ENCODE data around the gene ILK.

ILK gene

GRCh38 chr11:6601041-6601461 is 2.5 kb upstream of the ILK start:
- no peak for TF ChIP-seq CTCF (conservative IDR thresholded peaks at IDR 0.05; ENCODE audit: low read length)
- no peak overlapping the region for H3K4me3 ChIP-seq (ENCODE audit: low read length)
- no peak for DNase-seq (ENCODE audit: low read depth)

- H3K4me3 ChIP-seq (ENCODE audit: low read length): peak overlapping the region; percentile 99
- no peak for DNase-seq (ENCODE audit: low read depth)
- no peak; the same call in 1 of the 2 replicates for TF ChIP-seq CTCF (conservative IDR thresholded peaks at IDR 0.05; ENCODE audit: low read length)
Measured at GRCh38 chr11:6602096-6602940, 1.3 kb upstream of the ILK start.

DNA sequence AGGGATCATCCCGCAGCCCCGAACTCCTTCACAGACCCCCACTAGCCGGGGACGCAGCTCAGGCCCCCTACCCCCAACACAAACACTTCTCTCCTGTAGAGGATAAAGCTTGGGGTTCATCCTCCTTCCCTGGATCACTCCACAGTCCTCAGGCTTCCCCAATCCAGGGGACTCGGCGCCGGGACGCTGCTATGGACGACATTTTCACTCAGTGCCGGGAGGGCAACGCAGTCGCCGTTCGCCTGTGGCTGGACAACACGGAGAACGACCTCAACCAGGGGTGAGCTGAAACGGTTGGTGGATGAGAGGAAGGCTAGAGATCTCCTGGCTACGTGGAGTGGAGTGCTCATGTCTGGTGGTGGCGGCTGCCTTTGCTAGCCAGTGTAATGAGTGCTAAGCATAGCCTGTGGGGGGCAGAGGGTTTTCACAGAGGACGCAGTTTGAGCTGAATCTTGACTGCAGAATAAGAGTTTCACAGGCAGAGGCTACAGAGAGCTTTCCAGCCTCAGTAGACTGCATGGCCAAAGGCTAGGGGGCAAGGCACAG is 580 bp downstream of the ILK start:
- peak overlapping the region; percentile 99 for H3K4me3 ChIP-seq (ENCODE audit: low read length)
- TF ChIP-seq CTCF (conservative IDR thresholded peaks at IDR 0.05; ENCODE audit: low read length): peak; percentile 39
- peak; percentile 68 for DNase-seq (ENCODE audit: low read depth)

DNA sequence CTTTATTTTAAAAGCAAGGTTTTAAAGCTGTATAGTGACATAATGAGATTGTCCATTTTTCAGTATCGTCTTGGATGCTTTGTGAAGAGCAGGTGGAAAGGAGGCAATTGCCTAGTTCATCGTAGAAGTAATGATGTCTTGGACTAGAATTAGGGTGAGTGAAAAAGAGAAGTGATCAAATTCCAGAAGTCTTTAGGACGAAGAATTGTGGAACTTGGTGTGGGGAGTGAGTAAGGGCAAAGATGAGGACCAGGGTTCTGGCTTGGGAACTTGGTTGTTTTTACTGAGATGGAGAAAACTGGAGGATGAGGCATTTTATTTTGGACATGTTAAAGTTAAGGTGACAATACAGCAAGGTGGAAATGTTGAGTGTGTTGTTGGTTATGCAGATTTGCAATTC is 1.2 kb downstream of the ILK start:
- H3K4me3 ChIP-seq (ENCODE audit: low read length): peak overlapping the region; percentile 99
- no peak for DNase-seq (ENCODE audit: low read depth)
- no peak for TF ChIP-seq CTCF (conservative IDR thresholded peaks at IDR 0.05; ENCODE audit: low read length)

DNA sequence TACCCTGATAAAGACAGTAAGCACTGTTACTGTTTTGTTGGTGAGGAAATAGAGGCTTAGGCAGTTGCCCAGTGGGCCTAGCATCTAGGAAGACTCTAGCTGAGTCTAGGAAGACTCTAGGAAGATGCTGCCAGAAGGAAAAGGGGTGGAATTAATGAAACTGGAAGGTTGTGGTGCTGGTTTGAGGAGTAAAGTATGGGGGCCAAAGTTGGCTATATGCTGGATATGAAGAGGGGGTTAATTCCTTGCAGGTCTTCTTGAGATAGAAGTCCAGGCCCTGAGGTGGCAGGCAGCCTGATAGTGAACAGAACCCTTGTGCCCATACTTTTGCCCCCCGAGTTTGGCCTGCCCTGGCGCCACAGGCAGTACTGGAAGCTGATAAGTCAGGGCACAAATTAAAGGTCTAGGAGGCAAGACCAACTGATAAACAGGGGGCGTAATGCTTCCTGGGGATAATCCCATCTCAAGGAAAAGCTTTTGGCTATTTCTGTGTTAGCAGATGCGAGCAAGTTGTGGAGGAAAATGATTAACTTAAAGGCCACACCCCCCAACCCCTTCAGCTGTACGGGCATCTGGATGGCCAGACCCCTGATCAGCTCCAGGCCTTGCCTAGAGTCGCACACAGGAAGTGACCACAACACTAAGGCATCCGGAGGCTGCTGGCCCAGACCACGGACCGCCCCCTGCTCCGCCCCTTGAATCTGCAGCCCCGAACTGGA is 3.1 kb downstream of the ILK start:
- H3K4me3 ChIP-seq (ENCODE audit: low read length): peak overlapping the region; percentile 46
- DNase-seq (ENCODE audit: low read depth): peak; percentile 92
- no peak for TF ChIP-seq CTCF (conservative IDR thresholded peaks at IDR 0.05; ENCODE audit: low read length)

DNA sequence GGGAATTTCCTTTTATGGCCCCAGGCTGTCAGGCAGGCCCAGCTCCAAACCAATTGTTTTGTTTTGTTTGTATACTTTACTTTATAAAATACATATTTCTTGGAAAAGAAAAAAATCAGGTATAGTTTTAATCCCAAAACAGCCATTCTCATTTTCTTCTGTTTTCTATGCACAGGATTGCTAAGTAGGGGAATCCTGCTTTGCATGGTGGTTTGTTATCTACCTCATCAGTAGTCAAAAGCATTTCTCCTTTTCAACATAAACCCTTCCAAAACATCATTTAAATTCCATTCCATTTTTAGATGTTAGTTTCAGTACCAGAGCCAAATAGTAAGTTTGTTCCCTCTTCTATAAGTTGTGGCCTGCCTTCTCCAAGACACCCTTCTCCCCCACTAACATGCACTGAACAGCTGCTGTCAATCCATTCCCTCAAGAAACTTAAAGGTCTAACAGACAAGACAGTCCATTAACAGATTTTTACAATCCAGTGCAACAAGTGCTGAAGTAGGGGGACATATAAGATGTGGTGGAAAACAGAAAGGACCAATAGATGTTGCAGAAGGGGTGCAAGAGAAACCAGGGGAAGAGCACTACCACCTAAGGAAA is 3.7 kb downstream of the ILK start:
- TF ChIP-seq CTCF (conservative IDR thresholded peaks at IDR 0.05; ENCODE audit: low read length): no peak
- peak overlapping the region; percentile 8; the same call in 1 of the 2 replicates for H3K4me3 ChIP-seq (ENCODE audit: low read length)

More for the DNA sequence above, 3.7 kb downstream of the ILK start:
- peak; percentile 48 for DNase-seq (ENCODE audit: low read depth)

Data from AG10803 (cell line).